ENCODE results near the gene CMTM1. TPM values are rescaled to one million over a fixed set of nuclear protein-coding genes. Genes with fewer than 3 reads are reported as not detected.

The CMTM1 gene
- polyA plus RNA-seq, 1 donor from 2014 or later, result 1.6 TPM

GRCh38 chr16:66596986-66597848 is 31.0 kb downstream of the CMTM1 start:
- no peak for TF ChIP-seq MXI1 (conservative IDR thresholded peaks at IDR 0.05; ENCODE audit: poor library complexity, severe bottlenecking)
- TF ChIP-seq POLR2AphosphoS5 (IDR thresholded peaks at IDR 0.05), result no peak
- TF ChIP-seq, protein P1, sequence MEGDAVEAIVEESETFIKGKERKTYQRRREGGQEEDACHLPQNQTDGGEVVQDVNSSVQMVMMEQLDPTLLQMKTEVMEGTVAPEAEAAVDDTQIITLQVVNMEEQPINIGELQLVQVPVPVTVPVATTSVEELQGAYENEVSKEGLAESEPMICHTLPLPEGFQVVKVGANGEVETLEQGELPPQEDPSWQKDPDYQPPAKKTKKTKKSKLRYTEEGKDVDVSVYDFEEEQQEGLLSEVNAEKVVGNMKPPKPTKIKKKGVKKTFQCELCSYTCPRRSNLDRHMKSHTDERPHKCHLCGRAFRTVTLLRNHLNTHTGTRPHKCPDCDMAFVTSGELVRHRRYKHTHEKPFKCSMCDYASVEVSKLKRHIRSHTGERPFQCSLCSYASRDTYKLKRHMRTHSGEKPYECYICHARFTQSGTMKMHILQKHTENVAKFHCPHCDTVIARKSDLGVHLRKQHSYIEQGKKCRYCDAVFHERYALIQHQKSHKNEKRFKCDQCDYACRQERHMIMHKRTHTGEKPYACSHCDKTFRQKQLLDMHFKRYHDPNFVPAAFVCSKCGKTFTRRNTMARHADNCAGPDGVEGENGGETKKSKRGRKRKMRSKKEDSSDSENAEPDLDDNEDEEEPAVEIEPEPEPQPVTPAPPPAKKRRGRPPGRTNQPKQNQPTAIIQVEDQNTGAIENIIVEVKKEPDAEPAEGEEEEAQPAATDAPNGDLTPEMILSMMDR (IDR thresholded peaks at IDR 0.05; ENCODE audit: poor library complexity, severe bottlenecking), result no peak
- TF ChIP-seq, protein P2, sequence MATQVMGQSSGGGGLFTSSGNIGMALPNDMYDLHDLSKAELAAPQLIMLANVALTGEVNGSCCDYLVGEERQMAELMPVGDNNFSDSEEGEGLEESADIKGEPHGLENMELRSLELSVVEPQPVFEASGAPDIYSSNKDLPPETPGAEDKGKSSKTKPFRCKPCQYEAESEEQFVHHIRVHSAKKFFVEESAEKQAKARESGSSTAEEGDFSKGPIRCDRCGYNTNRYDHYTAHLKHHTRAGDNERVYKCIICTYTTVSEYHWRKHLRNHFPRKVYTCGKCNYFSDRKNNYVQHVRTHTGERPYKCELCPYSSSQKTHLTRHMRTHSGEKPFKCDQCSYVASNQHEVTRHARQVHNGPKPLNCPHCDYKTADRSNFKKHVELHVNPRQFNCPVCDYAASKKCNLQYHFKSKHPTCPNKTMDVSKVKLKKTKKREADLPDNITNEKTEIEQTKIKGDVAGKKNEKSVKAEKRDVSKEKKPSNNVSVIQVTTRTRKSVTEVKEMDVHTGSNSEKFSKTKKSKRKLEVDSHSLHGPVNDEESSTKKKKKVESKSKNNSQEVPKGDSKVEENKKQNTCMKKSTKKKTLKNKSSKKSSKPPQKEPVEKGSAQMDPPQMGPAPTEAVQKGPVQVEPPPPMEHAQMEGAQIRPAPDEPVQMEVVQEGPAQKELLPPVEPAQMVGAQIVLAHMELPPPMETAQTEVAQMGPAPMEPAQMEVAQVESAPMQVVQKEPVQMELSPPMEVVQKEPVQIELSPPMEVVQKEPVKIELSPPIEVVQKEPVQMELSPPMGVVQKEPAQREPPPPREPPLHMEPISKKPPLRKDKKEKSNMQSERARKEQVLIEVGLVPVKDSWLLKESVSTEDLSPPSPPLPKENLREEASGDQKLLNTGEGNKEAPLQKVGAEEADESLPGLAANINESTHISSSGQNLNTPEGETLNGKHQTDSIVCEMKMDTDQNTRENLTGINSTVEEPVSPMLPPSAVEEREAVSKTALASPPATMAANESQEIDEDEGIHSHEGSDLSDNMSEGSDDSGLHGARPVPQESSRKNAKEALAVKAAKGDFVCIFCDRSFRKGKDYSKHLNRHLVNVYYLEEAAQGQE (IDR thresholded peaks at IDR 0.05; ENCODE audit: borderline replicate concordance), result no peak
- no peak for TF ChIP-seq EP300 (conservative IDR thresholded peaks at IDR 0.05; ENCODE audit: poor library complexity, severe bottlenecking)
- no peak for TF ChIP-seq EZH2 (IDR thresholded peaks at IDR 0.05; ENCODE audit: borderline replicate concordance, insufficient read depth, low read length, poor library complexity, severe bottlenecking)
- no peak for TF ChIP-seq RAD21 (conservative IDR thresholded peaks at IDR 0.05)
- no peak for TF ChIP-seq TAF1 (IDR thresholded peaks at IDR 0.05; ENCODE audit: low read depth)
- TF ChIP-seq SMC3 (conservative IDR thresholded peaks at IDR 0.05; ENCODE audit: poor library complexity), result no peak
- Histone ChIP-seq H3F3A (ENCODE audit: insufficient read depth, low read length, poor library complexity, severe bottlenecking) (no peaks in the 10 kb centered on the region), H3K27ac (ENCODE audit: low read length) (no peak overlapping the region), H3K79me2 (replicated peaks; ENCODE audit: insufficient read depth, low read length) (no peaks in the 10 kb centered on the region), H3K9me2 (ENCODE audit: insufficient read depth, low read length) (no peaks in the 10 kb centered on the region), H3K4me2 (ENCODE audit: low read length) (no peak overlapping the region), H4K20me1 (ENCODE audit: insufficient read depth) (no peaks in the 10 kb centered on the region), H3K36me3 (ENCODE audit: insufficient read depth, low read length) (no peaks in the 10 kb centered on the region), H3K9me3 (ENCODE audit: low read length) (no peaks in the 10 kb centered on the region), H2AFZ (ENCODE audit: low read depth, low read length) (no peak overlapping the region), H3K27me3 (ENCODE audit: insufficient read depth, low read depth, low read length) (no peaks in the 10 kb centered on the region), H3K4me3 (ENCODE audit: low read length) (no peak overlapping the region), H3K9ac (ENCODE audit: low read length) (no peak overlapping the region)

DNA sequence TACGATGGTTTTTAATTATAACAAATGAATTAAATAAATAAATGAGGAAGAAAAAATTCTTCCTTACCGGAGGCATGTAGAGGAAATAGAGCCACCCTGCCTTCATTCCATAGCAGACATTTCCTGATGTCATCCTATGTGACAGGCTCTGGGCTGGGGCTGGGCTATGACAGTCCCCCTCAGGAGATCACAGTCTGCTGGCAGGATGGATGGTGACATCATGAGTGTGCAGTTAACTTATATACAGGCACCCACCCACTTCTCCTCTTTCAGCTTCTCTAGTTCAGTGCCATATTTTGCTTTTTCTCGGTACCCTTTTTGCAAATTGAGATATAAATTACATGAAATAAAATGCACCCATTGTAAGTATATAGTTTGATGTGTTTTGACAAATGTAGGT is 31.9 kb downstream of the CMTM1 start:
- Histone ChIP-seq H3K9me3 (ENCODE audit: low read length) (no peaks in the 10 kb centered on the region), H3F3A (ENCODE audit: insufficient read depth, low read length, poor library complexity, severe bottlenecking) (no peaks in the 10 kb centered on the region), H4K20me1 (ENCODE audit: insufficient read depth) (no peaks in the 10 kb centered on the region), H2AFZ (ENCODE audit: low read depth, low read length) (no peak overlapping the region), H3K9me2 (ENCODE audit: insufficient read depth, low read length) (no peaks in the 10 kb centered on the region), H3K27me3 (ENCODE audit: insufficient read depth, low read depth, low read length) (no peaks in the 10 kb centered on the region), H3K4me2 (ENCODE audit: low read length) (no peak overlapping the region), H3K4me3 (ENCODE audit: low read length) (no peak overlapping the region), H3K79me2 (replicated peaks; ENCODE audit: insufficient read depth, low read length) (no peaks in the 10 kb centered on the region), H3K36me3 (ENCODE audit: insufficient read depth, low read length) (no peaks in the 10 kb centered on the region), H3K27ac (ENCODE audit: low read length) (no peak overlapping the region), H3K9ac (ENCODE audit: low read length) (no peak overlapping the region)
- TF ChIP-seq EP300 (conservative IDR thresholded peaks at IDR 0.05; ENCODE audit: poor library complexity, severe bottlenecking) (no peak), RAD21 (conservative IDR thresholded peaks at IDR 0.05) (no peak), EZH2 (IDR thresholded peaks at IDR 0.05; ENCODE audit: borderline replicate concordance, insufficient read depth, low read length, poor library complexity, severe bottlenecking) (no peak), POLR2AphosphoS5 (IDR thresholded peaks at IDR 0.05) (no peak), MXI1 (conservative IDR thresholded peaks at IDR 0.05; ENCODE audit: poor library complexity, severe bottlenecking) (no peak), SMC3 (conservative IDR thresholded peaks at IDR 0.05; ENCODE audit: poor library complexity) (no peak), TAF1 (IDR thresholded peaks at IDR 0.05; ENCODE audit: low read depth) (no peak)
- TF ChIP-seq, protein P1 (IDR thresholded peaks at IDR 0.05; ENCODE audit: poor library complexity, severe bottlenecking), result no peak
- TF ChIP-seq, protein P2 (IDR thresholded peaks at IDR 0.05; ENCODE audit: borderline replicate concordance), result no peak
